Skeletal muscle tissue (tissue), 4 donors: Measurements from ENCODE around the gene TFAP2E. TPM values are rescaled to one million over a fixed set of nuclear protein-coding genes. Genes with fewer than 3 reads are reported as not detected.

ENCODE experiments used
- H3K27ac ChIP-seq: one replicate; pipeline ENCODE4 v1.7.0; 2013; ENCODE audit warnings: mild to moderate bottlenecking, low read depth, low read length, inconsistent platforms
- H3K27me3 ChIP-seq, 3 donors: one replicate each; pipeline ENCODE4 v1.7.0; 2013; ENCODE audit warnings: low read length in 3 of 3; ENCODE audit not compliant: control insufficient read depth in 3 of 3, insufficient read depth in 3 of 3
- H3K36me3 ChIP-seq, 3 donors: one replicate each; pipeline ENCODE4 v1.7.0; 2013; ENCODE audit warnings: low read length in 3 of 3; ENCODE audit not compliant: control insufficient read depth in 3 of 3, insufficient read depth in 3 of 3
- H3K4me1 ChIP-seq, 3 donors: one replicate each; pipeline ENCODE4 v1.7.0; 2013; ENCODE audit warnings: low read length in 3 of 3, mild to moderate bottlenecking in 3 of 3; ENCODE audit not compliant: control insufficient read depth in 3 of 3, insufficient read depth in 3 of 3
- H3K4me3 ChIP-seq, 3 donors: one replicate each; pipeline ENCODE4 v1.7.0; 2013; ENCODE audit warnings: low read length in 3 of 3
- H3K9ac ChIP-seq, 3 donors: one replicate each; pipeline ENCODE4 v1.7.0; 2013; ENCODE audit warnings: low read length in 3 of 3, mild to moderate bottlenecking in 3 of 3, moderate library complexity in 2 of 3, low read depth in 1 of 3
- H3K9me3 ChIP-seq, 3 donors: one replicate each; pipeline ENCODE4 v1.7.0; 2013; ENCODE audit warnings: low read length in 3 of 3; ENCODE audit not compliant: control insufficient read depth in 3 of 3
- total RNA-seq: library from RNA; depleted of rRNA; stranded (reverse); fragments of >200 nt; gene quantifications from one replicate; pipeline ENCODE4 v1.2.3, GENCODE V29; 2014
- donor health status: Osteomylitis.

The TFAP2E gene
- total RNA-seq, 1 donor from 2014 or later = 0.52 TPM

GRCh38 chr1:35605071-35605866 lies 32.2 kb downstream of the TFAP2E start:
- no peaks in the 10 kb centered on the region for H3K27me3 ChIP-seq
- H3K4me3 ChIP-seq = no peak overlapping the region
- no peaks in the 10 kb centered on the region for H3K4me1 ChIP-seq
- H3K36me3 ChIP-seq = peaks cover 36 to 62% (median 50%) of the 10 kb centered on the region in 3 donors
- no peak overlapping the region for H3K27ac ChIP-seq
- H3K9ac ChIP-seq = no peak overlapping the region
- H3K9me3 ChIP-seq = no peaks in the 10 kb centered on the region

- no peaks in the 10 kb centered on the region for H3K9me3 ChIP-seq
These were observed 32.7 kb downstream of the TFAP2E start for GRCh38 chr1:35605867-35606182.

GRCh38 chr1:35611655-35612054 lies 38.5 kb downstream of the TFAP2E start:
- H3K9me3 ChIP-seq = no peaks in the 10 kb centered on the region
- no peak overlapping the region for H3K4me3 ChIP-seq
- H3K4me1 ChIP-seq = no peaks in the 10 kb centered on the region
- no peak overlapping the region for H3K27ac ChIP-seq
- H3K27me3 ChIP-seq = no peaks in the 10 kb centered on the region
- H3K36me3 ChIP-seq = peaks cover 28 to 45% (median 41%) of the 10 kb centered on the region in 3 donors
- no peak overlapping the region for H3K9ac ChIP-seq

More at GRCh38 chr1:35605867-35606182, 32.7 kb downstream of the TFAP2E start:
- no peaks in the 10 kb centered on the region for H3K4me1 ChIP-seq
- H3K27me3 ChIP-seq = no peaks in the 10 kb centered on the region
- H3K9ac ChIP-seq = no peak overlapping the region
- H3K4me3 ChIP-seq = no peak overlapping the region
- H3K36me3 ChIP-seq = peaks cover 36 to 61% (median 50%) of the 10 kb centered on the region in 3 donors
- no peak overlapping the region for H3K27ac ChIP-seq

- no peaks in the 10 kb centered on the region for H3K4me1 ChIP-seq
- H3K27ac ChIP-seq = no peak overlapping the region
- H3K27me3 ChIP-seq = no peaks in the 10 kb centered on the region
- H3K9me3 ChIP-seq = no peaks in the 10 kb centered on the region
- no peak overlapping the region for H3K9ac ChIP-seq
- no peak overlapping the region for H3K4me3 ChIP-seq
- H3K36me3 ChIP-seq = peaks cover 14 to 40% (median 40%) of the 10 kb centered on the region in 3 donors
These were observed 42.3 kb downstream of the TFAP2E start for GRCh38 chr1:35615440-35615839.

GRCh38 chr1:35619237-35620121 lies 46.4 kb downstream of the TFAP2E start:
- Histone ChIP-seq H3K9ac (no peak overlapping the region), H3K4me3 (no peak overlapping the region), H3K4me1 (peaks cover 0 to 3% (median 0%) of the 10 kb centered on the region in 3 donors), H3K9me3 (no peaks in the 10 kb centered on the region), H3K27ac (no peak overlapping the region), H3K36me3 (peaks cover 17 to 45% (median 41%) of the 10 kb centered on the region in 3 donors), H3K27me3 (no peaks in the 10 kb centered on the region)

GRCh38 chr1:35622510-35623178 lies 49.5 kb downstream of the TFAP2E start:
- no peaks in the 10 kb centered on the region for H3K9me3 ChIP-seq
- H3K4me3 ChIP-seq = no peak overlapping the region
- no peak overlapping the region for H3K9ac ChIP-seq
- peaks cover 0 to 3% (median 0%) of the 10 kb centered on the region in 3 donors for H3K4me1 ChIP-seq
- peaks cover 18 to 31% (median 30%) of the 10 kb centered on the region in 3 donors for H3K36me3 ChIP-seq
- H3K27me3 ChIP-seq = no peaks in the 10 kb centered on the region
- H3K27ac ChIP-seq = no peak overlapping the region

GRCh38 chr1:35623832-35624231 lies 50.7 kb downstream of the TFAP2E start:
- H3K9me3 ChIP-seq = no peaks in the 10 kb centered on the region
- no peak overlapping the region for H3K4me3 ChIP-seq
- no peak overlapping the region for H3K27ac ChIP-seq
- H3K36me3 ChIP-seq = peaks cover 19 to 27% (median 27%) of the 10 kb centered on the region in 3 donors
- H3K27me3 ChIP-seq = no peaks in the 10 kb centered on the region
- H3K4me1 ChIP-seq = peaks cover 0 to 3% (median 0%) of the 10 kb centered on the region in 3 donors
- H3K9ac ChIP-seq = no peak overlapping the region

- H3K27me3 ChIP-seq = no peaks in the 10 kb centered on the region
- H3K9me3 ChIP-seq = no peaks in the 10 kb centered on the region
- H3K9ac ChIP-seq = no peak overlapping the region
- H3K36me3 ChIP-seq = peaks cover 19 to 45% (median 41%) of the 10 kb centered on the region in 3 donors
- H3K4me3 ChIP-seq = no peak overlapping the region
- H3K4me1 ChIP-seq = no peaks in the 10 kb centered on the region
- H3K27ac ChIP-seq = no peak overlapping the region
These were observed 55.9 kb downstream of the TFAP2E start for GRCh38 chr1:35629051-35629450.

- Histone ChIP-seq H3K27me3 (no peaks in the 10 kb centered on the region), H3K4me1 (no peaks in the 10 kb centered on the region), H3K9ac (no peak overlapping the region), H3K36me3 (peaks cover 22 to 55% (median 51%) of the 10 kb centered on the region in 3 donors), H3K27ac (no peak overlapping the region), H3K4me3 (no peak overlapping the region), H3K9me3 (no peaks in the 10 kb centered on the region)
These were observed 58.3 kb downstream of the TFAP2E start for GRCh38 chr1:35631396-35631795.
